HG03175 (cell line): Measurements from ENCODE around the gene FHOD3.

Experiments
- ATAC-seq: cut with Tn5 transposase; IDR thresholded peaks from one replicate; pipeline ENCODE4 v1.9.1; 2021; ENCODE audit warnings: mild to moderate bottlenecking, moderate library complexity; ENCODE audit not compliant: unreplicated experiment

Gene FHOD3

DNA sequence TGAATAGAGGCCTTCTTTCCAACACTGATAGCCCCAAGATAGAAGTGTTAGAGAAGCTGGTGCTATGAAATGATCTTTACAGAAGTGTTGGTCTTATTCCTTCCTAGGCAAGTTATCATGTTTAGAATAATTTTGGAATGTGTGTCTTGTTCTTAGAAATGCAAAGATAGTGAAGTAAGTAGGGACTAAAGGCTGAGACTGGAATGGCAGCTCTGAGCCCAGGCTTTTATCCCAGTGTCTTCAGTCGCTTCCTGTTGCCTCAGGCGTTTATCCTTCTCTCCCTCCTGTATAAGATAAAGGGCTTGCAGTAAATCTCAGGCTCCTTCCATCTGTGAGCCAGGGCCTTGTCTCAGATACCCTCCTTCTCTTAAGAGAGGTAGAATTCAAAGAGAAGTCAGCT is 313.1 kb downstream of the FHOD3 start:
- no peak for ATAC-seq

GRCh38 chr18:36613069-36613468 is 315.6 kb downstream of the FHOD3 start:
- no peak for ATAC-seq

DNA sequence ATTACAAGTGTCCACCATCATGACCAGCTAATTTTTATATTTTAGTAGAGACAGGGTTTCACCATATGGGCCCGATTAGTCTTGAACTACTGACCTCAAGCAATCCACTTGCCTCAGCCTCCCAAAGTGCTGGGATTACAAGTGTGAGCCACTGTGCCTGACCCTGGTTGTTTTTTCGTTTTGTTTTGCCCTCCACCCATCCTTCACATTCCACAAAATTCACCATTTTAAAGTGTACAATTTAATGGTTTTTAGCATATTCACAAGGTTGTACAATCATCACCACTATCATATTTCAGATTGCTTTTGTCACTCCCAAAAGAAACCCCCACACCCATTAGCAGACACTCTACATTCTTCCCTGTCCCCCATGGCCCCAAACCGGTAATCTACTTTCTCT is 316.3 kb downstream of the FHOD3 start:
- ATAC-seq = no peak

DNA sequence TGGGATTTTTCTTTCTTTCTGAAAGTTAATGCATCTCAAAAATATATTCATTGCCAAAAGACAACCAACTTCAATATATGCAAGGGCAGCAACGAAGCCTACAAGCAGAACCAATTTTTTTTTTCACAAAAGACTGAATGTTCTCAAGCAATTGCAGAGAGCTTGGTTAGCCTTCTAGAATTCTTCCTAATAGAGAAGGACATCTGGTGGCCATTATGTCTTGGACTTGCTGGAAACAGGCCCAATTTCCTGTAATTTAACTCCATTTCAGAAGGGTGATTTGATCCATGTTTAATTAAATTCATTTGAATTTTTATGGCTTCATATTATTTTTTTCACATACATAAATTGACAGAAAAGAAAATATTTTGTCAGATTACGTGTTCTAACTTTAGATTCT is 323.3 kb downstream of the FHOD3 start:
- ATAC-seq = no peak

- ATAC-seq = no peak
Observed at GRCh38 chr18:36622610-36623009, 325.1 kb downstream of the FHOD3 start.

DNA sequence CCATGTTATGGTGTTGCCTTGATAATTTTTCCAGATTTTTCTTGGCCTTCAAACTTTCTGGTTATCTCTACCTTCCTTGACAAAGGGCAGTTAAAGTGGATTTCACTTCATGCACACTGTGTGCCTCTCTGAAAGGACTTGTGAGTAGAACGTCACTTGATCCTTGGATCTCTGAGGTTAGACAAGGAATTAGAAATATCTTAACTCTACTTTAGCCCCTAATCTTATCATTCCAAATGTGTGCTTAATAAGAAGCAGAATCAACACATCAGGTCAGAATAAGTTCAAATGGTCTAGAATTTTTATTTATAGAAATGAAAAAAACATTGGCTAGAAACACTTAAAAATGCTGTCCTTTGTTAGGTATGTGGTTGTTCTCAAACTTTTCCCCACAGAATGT is 325.6 kb downstream of the FHOD3 start:
- no peak for ATAC-seq

DNA sequence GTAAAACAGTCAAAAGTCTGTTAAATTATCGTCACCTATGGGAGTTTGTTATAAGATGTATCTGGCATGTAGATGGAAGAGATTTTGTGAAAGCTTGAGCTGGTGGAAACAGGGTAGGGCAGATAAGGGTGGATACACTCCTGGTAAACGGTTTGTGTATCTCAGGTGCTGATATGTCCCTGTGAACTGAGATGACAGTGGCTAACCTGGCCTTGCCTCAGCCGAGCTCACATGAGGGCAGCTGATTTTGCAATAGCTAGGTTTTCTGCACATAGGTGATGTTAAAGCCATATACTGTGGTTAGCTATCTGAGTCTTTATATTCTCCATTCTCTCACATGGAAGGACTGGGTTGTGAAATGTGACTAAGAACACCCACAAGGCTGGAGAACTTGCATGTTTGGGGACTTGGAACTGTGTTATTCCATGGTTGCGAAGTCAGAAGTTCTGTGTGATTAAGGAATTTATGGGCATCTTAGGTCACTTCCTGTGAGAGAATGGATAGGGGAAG is 326.2 kb downstream of the FHOD3 start:
- no peak for ATAC-seq

DNA sequence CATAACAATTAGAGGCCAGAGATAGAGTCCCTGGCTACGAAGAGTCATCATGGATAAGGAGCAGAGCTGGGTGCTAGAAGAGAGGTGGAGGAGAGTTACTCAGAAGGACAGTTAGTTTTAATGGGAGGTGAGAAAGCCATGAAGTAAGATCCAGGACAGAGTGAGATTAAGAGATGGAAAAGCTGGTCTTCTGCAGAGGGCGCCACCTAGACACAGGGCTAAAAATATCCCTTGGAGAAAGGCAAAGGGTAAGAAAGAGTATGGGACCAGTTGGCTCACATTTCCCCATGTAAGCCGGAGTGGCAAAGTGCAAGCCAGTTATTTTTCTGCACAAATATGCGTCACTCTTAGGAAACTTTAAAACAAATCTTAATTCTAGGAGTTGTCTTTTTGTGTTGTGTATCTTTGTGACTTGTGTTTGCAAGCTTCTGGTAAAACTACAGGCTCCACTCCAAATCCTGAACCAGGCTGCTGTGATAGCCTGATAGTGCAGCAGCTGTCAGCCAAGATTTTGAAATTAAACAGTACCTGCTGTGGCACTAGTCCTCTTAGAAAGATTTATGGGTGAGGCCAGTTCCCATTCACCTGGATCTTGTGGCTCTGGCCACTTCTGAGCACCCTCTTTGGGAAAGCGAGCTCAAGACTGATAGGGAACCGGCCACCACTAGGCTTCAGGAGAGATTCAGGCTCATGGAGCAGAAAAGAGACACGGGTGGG is 327.1 kb downstream of the FHOD3 start:
- no peak for ATAC-seq

GRCh38 chr18:36625386-36625785 is 327.9 kb downstream of the FHOD3 start:
- no peak for ATAC-seq

DNA sequence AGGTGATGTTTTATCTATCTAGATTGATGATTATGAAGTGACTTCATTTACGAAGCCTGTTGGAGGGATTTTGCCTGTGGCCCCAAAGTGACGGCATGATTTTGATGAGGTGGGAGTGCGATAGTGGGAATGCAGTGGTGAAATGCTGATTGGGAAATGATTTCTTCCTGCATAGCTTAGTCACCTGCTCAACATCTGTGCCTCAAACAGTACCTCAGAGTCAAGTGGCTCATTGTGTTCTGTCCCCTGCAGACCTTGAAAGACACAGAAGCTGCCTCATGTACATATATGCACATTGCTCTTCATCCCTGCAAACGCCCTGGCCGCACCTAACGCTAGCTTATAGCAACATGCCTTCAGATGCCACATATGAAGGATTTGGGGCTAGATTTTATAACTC is 330.1 kb downstream of the FHOD3 start:
- ATAC-seq = no peak

DNA sequence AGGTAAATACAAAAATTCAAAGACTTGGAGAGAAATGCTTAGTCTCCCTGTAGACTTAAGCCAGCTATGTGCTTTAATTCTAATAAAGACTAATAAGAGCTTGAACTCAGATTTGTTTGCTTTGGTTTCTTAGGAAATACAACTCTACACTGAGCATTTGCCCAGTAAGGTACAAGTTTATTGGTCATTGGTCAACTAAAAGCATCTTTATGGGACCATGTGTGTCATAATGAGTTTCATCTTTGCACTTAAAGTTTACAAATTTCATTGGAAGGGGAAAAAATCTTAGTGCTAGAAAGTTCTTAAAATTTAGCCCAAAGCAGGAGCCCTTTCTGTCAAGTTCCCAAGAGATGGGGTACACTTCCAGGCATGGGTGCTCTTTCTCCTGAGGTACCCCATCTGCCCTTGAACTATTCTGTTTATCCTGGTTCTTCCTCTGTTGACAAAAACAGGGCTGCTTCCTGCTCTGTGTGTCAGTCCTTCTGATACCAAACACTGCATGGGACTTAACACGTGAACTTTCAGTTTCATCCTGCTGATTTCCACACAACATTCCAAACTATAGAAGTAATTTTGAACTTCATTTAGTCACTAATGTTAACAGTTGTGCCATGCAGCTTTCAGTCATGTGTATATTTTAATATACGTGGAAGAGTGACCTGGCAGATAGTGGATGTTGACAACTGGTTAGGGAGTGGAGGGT is 331.1 kb downstream of the FHOD3 start:
- ATAC-seq = no peak

- ATAC-seq = no peak
Observed at GRCh38 chr18:36629138-36629530, 331.6 kb downstream of the FHOD3 start.

- ATAC-seq = no peak
Observed at GRCh38 chr18:36629836-36630235, 332.3 kb downstream of the FHOD3 start.

- ATAC-seq = no peak
Observed at GRCh38 chr18:36630917-36631316, 333.4 kb downstream of the FHOD3 start.

DNA sequence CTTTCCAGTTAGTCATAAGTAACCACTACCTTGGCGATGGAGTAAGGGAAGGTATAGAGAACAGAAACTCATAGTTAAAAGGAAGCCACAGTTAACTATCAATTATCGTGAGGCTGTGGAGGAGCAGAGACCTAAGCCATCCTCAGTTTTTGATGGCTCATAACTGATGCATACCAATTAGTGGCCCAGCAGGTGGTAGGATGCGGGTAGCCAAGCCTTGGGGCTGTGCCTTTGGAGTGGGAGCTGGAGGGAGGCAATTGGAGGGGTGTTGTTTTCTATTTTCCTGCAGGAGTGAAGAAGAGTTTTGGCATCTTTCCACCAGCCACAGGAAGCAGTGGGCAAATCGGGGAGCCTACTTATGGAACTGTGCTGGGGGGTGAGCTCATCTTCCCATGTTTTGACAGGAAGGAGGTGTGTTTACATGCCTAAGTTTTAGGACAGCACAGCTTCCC is 336.5 kb downstream of the FHOD3 start:
- no peak for ATAC-seq

GRCh38 chr18:36634573-36635216 is 337.2 kb downstream of the FHOD3 start:
- ATAC-seq = no peak

DNA sequence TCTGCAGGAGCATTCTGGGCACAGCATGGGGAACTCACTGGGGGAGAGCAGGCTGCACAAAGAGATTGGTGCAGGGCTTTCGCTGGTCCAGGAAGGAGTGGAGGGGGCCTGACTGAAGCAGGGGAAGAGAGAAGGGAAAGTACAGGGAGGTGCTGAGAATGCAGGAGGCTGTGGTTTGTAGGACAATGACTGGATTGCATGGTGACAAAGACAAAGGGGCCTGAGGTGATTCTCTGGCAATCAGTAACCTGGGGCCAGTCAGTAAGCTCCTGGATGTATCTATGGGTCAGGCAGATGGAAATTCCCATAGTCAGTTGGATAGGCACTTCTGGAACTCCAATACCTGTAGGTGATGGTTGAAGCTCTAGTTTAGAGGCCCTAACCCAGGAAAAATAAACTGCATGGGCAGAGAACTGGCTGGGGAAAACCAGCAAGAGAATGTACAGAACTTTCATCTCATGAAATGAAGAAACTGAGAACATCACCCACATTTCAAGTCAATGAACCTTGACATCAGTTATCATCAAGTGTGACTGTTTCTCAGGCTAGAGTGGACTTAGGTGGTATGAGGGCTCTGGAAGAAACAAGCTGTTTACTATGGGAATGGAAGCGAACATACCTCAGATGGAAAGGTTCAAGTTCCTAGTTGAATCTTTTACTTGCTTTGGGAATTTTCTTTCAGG is 338.0 kb downstream of the FHOD3 start:
- peak; percentile 33 for ATAC-seq

DNA sequence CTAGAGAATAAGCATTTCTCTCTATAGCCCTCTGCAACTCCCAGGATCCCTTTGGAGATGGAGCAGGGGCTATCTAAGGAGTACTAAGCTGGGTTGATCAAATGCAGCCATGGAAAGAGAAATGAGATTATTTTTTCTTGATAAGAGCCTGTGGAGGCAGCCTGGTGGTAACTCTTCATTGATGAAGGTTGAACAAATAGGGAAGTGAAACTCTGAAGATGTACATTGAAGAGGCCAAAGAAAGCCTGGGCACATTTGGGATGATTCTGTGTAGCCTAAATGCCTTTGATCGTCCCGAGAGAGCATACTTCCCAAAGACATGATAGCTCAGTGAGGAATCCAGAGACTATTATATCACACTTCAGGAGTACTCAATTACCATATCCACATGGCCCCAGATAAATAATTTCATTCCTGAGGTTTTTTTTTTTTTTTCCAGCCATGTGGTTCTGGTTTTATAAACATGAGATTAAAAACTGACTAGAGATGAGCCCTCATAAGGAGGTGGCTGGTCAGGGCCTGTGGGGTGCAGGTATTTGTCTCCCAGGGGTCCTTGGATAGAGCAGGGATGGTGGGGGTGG is 338.8 kb downstream of the FHOD3 start:
- ATAC-seq = peak; percentile 34

- peak; percentile 93 for ATAC-seq
Observed at GRCh38 chr18:36638224-36638623, 340.7 kb downstream of the FHOD3 start.

GRCh38 chr18:36640021-36640952 is 342.8 kb downstream of the FHOD3 start:
- ATAC-seq = no peak
